Fibroblast of the aortic adventitia (primary cell): ENCODE measurements around the gene SNCG. TPM values are rescaled to one million over a fixed set of nuclear protein-coding genes. Genes with fewer than 3 reads are reported as not detected.
A peak's percentile ranks its signal among the peaks of the same experiment; 100 is the strongest.

Source experiments
- DNase-seq: peaks from one replicate; pipeline ENCODE4 v3.0.0-alpha.2; 2010; ENCODE audit warnings: low read depth
- H3K4me3 ChIP-seq: 2 replicates; pipeline ENCODE4 v1.5.1; 2011; ENCODE audit warnings: low read depth, mild to moderate bottlenecking, control low read depth, low read length, moderate library complexity
- total RNA-seq: library from RNA; depleted of rRNA; stranded (reverse); fragments of >200 nt; gene quantifications from 2 replicates; pipeline ENCODE4 v1.2.3, GENCODE V29; 2012; ENCODE audit warnings: low replicate concordance
- TF ChIP-seq, protein P1 (sequence below): IDR thresholded peaks from 2 replicates; pipeline ENCODE4 v1.5.1; 2011; ENCODE audit warnings: mild to moderate bottlenecking, low read length, control low read depth, inconsistent platforms; ENCODE audit not compliant: insufficient read depth

Gene SNCG
- total RNA-seq = 2.8 and 18.2 TPM in 2 replicates

DNA sequence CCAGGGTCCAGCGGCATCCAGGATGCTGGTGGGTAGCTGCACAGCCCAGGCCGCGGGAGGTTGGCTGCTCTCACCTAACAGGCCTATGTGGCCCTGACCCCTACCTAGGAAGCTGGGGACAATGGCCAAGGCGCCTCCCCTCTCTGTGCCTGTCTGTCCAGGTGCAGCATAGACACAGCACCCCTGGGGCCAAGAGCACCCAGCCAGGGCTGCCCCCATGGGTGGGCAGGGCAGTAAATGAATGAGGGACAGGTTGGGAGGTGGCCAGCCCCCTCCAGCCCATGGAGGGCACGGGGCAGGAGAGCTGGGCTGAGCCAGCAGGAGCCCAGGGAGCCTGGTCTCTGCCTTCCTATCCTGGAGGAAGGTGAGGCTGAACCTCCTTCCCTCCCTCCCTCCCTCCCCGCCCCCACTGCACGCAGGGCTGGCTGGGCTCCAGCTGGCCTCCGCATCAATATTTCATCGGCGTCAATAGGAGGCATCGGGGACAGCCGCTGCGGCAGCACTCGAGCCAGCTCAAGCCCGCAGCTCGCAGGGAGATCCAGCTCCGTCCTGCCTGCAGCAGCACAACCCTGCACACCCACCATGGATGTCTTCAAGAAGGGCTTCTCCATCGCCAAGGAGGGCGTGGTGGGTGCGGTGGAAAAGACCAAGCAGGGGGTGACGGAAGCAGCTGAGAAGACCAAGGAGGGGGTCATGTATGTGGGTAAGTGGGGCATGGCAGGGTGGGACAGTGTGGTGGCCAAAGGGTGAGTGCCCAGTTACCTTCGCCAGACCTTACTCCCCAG lies at the start of gene SNCG:
Gene SNCG, plus strand, starts transcription at position 484 of the 785 bp plus-strand sequence. Its CDS starts 99 bp downstream, at position 583.
- H3K4me3 ChIP-seq = no peak within 1 kb of the TSS
- TF ChIP-seq, protein P1, sequence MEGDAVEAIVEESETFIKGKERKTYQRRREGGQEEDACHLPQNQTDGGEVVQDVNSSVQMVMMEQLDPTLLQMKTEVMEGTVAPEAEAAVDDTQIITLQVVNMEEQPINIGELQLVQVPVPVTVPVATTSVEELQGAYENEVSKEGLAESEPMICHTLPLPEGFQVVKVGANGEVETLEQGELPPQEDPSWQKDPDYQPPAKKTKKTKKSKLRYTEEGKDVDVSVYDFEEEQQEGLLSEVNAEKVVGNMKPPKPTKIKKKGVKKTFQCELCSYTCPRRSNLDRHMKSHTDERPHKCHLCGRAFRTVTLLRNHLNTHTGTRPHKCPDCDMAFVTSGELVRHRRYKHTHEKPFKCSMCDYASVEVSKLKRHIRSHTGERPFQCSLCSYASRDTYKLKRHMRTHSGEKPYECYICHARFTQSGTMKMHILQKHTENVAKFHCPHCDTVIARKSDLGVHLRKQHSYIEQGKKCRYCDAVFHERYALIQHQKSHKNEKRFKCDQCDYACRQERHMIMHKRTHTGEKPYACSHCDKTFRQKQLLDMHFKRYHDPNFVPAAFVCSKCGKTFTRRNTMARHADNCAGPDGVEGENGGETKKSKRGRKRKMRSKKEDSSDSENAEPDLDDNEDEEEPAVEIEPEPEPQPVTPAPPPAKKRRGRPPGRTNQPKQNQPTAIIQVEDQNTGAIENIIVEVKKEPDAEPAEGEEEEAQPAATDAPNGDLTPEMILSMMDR = no peak
- no peak for DNase-seq

DNA sequence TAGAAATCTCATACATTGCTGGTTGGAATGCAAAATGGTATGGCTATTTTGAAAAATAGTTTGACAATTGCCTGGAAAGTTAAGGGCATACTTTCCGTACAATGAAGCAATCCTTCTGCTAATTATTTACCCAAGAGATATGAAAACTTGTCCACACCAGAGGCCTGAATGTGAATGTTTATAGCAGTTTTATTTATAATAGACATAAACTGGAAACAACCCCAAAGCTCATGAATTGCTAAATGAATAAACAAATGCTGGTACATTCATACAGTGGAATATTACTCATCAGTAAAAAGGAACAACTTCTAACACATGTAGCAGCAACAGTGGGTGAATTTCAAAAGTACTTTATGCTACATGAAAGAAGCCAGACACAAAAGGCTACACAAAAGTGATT lies 43.7 kb upstream of the SNCG start:
- no peak for DNase-seq
- TF ChIP-seq, protein P1 = no peak
- no peak overlapping the region for H3K4me3 ChIP-seq

GRCh38 chr10:86918022-86918471 lies 40.4 kb upstream of the SNCG start:
- no peak for DNase-seq
- TF ChIP-seq, protein P1 = no peak
- H3K4me3 ChIP-seq = no peak overlapping the region

DNA sequence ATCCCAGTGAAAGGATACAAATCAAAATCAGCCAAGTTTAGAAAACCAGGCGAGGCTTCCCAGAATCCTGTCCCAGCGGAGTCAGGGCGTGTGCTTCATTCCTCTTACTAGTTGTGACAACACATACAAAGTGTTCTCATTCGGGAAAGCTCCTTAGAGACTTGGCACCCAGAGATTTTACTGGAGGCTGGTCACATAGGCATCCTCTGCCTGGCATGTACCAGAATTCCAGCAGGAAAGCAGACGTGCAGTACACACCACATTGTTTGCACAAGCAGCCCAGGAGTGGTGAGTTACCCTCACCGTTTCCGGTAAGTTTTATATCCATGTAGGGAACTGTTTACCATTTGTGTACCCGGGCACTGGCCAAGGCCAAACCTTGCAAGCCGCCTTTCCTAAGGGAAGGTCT lies 35.8 kb upstream of the SNCG start:
- H3K4me3 ChIP-seq = no peak overlapping the region
- no peak for DNase-seq
- TF ChIP-seq, protein P1 = no peak

- no peak for DNase-seq
Measured at GRCh38 chr10:86929468-86930380, 28.7 kb upstream of the SNCG start.

GRCh38 chr10:86931872-86932271 lies 26.5 kb upstream of the SNCG start:
- TF ChIP-seq, protein P1 = no peak
- no peak overlapping the region for H3K4me3 ChIP-seq
- DNase-seq = peak; percentile 41

More at GRCh38 chr10:86929468-86930380, 28.7 kb upstream of the SNCG start:
- TF ChIP-seq, protein P1 = no peak
- no peak overlapping the region for H3K4me3 ChIP-seq
